HCT116 (cell line): ENCODE results near the gene IRX2.

ENCODE experiments used
- EGR1 ChIP-seq: IDR thresholded peaks from 2 replicates; pipeline ENCODE4 v1.6.1; 2012; ENCODE audit warnings: low read depth
- ELF1 ChIP-seq: IDR thresholded peaks from 2 replicates; pipeline ENCODE4 v1.6.1; 2012; ENCODE audit warnings: low read depth, borderline replicate concordance
- EZH2 ChIP-seq: fragments of 200-600 bp; sonication (generic); IDR thresholded peaks from 2 replicates; pipeline ENCODE4 v1.6.1; 2017; ENCODE audit warnings: antibody characterized with exemption, mixed run types
- EZH2phosphoT487 ChIP-seq: fragments of 200-600 bp; IDR thresholded peaks from 2 replicates; pipeline ENCODE4 v1.6.1; 2018; ENCODE audit warnings: antibody characterized with exemption, borderline replicate concordance
- FOSL1 ChIP-seq: IDR thresholded peaks from 2 replicates; pipeline ENCODE4 v1.6.1; 2012; ENCODE audit warnings: low read depth
- POLR2A ChIP-seq: IDR thresholded peaks from 2 replicates; pipeline ENCODE4 v1.7.0; 2011; ENCODE audit warnings: borderline replicate concordance; ENCODE audit not compliant: insufficient read depth, insufficient read length; ENCODE audit errors: extremely low read depth
- POLR2AphosphoS5 ChIP-seq: IDR thresholded peaks from 2 replicates; pipeline ENCODE4 v1.6.1; 2011; ENCODE audit warnings: mild to moderate bottlenecking, low read depth, low read length, moderate library complexity
- RAD21 ChIP-seq: IDR thresholded peaks from 2 replicates; pipeline ENCODE4 v1.6.1; 2012; ENCODE audit warnings: low read depth, mild to moderate bottlenecking
- SP1 ChIP-seq: IDR thresholded peaks from 2 replicates; pipeline ENCODE4 v1.6.1; 2012; ENCODE audit warnings: low read depth
- ZNF274 ChIP-seq: fragments of 200-500 bp; sonication (Bioruptor generic); IDR thresholded peaks from 2 replicates; pipeline ENCODE4 v1.6.1; 2014; ENCODE audit warnings: mild to moderate bottlenecking, low read depth, low read length, inconsistent platforms
- TF ChIP-seq, protein P1 (sequence below), 3 experiments: fragments of 200-600 bp in 1 of 3; sonication (generic) in 1 of 3; IDR thresholded peaks in 2 of 3; conservative IDR thresholded peaks in 1 of 3; 2 replicates each; pipeline ENCODE4 v1.5.1; 2012 to 2017; ENCODE audit warnings: low read depth in 2 of 3, low read length in 2 of 3, antibody characterized with exemption in 1 of 3, borderline replicate concordance in 1 of 3, control low read depth in 1 of 3, mild to moderate bottlenecking in 1 of 3, mixed read lengths in 1 of 3, mixed run types in 1 of 3, moderate library complexity in 1 of 3; ENCODE audit not compliant: insufficient read depth in 1 of 3
- TF ChIP-seq, protein P2 (sequence below): IDR thresholded peaks from 2 replicates; pipeline ENCODE4 v1.6.1; 2012
- TF ChIP-seq, protein P3 (sequence below): IDR thresholded peaks from 2 replicates; pipeline ENCODE4 v1.6.1; 2012; ENCODE audit warnings: low read depth

DNA sequence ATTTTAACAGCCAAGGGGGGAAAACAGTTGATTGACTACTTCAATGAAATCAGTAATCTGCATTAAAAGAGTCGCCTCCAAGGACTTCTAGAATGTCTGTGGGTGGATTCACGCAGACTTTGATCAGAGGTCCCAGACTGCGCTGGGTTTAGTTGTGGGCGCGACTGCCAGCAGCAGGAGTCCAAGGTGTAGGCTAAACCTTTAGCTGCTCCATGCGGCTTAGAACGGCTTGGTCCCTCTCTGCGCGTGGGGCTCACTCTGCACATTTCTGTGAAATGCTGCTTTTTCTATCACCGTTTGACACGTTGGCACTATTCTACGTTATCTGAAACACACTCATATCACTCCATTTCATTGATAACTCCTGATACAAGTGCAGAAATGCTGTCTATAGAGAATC, 48.6 kb upstream of the IRX2 start:
- TF ChIP-seq, protein P1, sequence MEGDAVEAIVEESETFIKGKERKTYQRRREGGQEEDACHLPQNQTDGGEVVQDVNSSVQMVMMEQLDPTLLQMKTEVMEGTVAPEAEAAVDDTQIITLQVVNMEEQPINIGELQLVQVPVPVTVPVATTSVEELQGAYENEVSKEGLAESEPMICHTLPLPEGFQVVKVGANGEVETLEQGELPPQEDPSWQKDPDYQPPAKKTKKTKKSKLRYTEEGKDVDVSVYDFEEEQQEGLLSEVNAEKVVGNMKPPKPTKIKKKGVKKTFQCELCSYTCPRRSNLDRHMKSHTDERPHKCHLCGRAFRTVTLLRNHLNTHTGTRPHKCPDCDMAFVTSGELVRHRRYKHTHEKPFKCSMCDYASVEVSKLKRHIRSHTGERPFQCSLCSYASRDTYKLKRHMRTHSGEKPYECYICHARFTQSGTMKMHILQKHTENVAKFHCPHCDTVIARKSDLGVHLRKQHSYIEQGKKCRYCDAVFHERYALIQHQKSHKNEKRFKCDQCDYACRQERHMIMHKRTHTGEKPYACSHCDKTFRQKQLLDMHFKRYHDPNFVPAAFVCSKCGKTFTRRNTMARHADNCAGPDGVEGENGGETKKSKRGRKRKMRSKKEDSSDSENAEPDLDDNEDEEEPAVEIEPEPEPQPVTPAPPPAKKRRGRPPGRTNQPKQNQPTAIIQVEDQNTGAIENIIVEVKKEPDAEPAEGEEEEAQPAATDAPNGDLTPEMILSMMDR (IDR thresholded peaks at IDR 0.05 in 2 of 3, conservative IDR thresholded peaks at IDR 0.05 in 1 of 3; ENCODE audit: borderline replicate concordance in 1 of 3, insufficient read depth in 1 of 3, low read depth in 2 of 3, low read length in 2 of 3), result no peak
- TF ChIP-seq POLR2A (no peak), RAD21 (no peak), SP1 (no peak), FOSL1 (no peak), POLR2AphosphoS5 (no peak), ELF1 (no peak), ZNF274 (no peak), EZH2 (no peak), EZH2phosphoT487 (no peak), EGR1 (no peak)
- TF ChIP-seq, protein P2, sequence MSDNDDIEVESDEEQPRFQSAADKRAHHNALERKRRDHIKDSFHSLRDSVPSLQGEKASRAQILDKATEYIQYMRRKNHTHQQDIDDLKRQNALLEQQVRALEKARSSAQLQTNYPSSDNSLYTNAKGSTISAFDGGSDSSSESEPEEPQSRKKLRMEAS, result no peak
- TF ChIP-seq, protein P3, sequence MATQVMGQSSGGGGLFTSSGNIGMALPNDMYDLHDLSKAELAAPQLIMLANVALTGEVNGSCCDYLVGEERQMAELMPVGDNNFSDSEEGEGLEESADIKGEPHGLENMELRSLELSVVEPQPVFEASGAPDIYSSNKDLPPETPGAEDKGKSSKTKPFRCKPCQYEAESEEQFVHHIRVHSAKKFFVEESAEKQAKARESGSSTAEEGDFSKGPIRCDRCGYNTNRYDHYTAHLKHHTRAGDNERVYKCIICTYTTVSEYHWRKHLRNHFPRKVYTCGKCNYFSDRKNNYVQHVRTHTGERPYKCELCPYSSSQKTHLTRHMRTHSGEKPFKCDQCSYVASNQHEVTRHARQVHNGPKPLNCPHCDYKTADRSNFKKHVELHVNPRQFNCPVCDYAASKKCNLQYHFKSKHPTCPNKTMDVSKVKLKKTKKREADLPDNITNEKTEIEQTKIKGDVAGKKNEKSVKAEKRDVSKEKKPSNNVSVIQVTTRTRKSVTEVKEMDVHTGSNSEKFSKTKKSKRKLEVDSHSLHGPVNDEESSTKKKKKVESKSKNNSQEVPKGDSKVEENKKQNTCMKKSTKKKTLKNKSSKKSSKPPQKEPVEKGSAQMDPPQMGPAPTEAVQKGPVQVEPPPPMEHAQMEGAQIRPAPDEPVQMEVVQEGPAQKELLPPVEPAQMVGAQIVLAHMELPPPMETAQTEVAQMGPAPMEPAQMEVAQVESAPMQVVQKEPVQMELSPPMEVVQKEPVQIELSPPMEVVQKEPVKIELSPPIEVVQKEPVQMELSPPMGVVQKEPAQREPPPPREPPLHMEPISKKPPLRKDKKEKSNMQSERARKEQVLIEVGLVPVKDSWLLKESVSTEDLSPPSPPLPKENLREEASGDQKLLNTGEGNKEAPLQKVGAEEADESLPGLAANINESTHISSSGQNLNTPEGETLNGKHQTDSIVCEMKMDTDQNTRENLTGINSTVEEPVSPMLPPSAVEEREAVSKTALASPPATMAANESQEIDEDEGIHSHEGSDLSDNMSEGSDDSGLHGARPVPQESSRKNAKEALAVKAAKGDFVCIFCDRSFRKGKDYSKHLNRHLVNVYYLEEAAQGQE, result no peak
